OCI-LY7 (cell line): ENCODE data around the gene RECQL.

Experiments used
- CTCF ChIP-seq: fragments of 200-600 bp; sonication (generic); conservative IDR thresholded peaks from 2 replicates; pipeline ENCODE4 v1.5.1; 2014; ENCODE audit warnings: mild to moderate bottlenecking, antibody characterized with exemption, low read length, moderate library complexity, mixed read lengths
- EZH2phosphoT487 ChIP-seq: fragments of 200-600 bp; sonication (generic); IDR thresholded peaks from 2 replicates; pipeline ENCODE4 v1.6.1; 2018; ENCODE audit warnings: low read depth, borderline replicate concordance, mild to moderate bottlenecking, mixed run types, antibody characterized with exemption, low read length, moderate library complexity, mixed read lengths

GRCh38 chr12:21529456-21529855, 28.0 kb upstream of the RECQL start:
- TF ChIP-seq CTCF: no peak
- no peak for TF ChIP-seq EZH2phosphoT487
